Mesodermal cell (in vitro differentiated cells): Measurements from ENCODE around the gene G3BP2. TPM values are rescaled to one million over a fixed set of nuclear protein-coding genes. Genes with fewer than 3 reads are reported as not detected.
"Not testable (repeated sequence)": the region's sequence is repeated elsewhere in the genome, so short reads cannot be mapped to it uniquely, and the experiment has no call there.

Experiments used
- H3K27ac ChIP-seq: 2 replicates; pipeline ENCODE4 v1.7.0; 2013; ENCODE audit warnings: mild to moderate bottlenecking, low read depth, low read length, moderate library complexity; ENCODE audit not compliant: severe bottlenecking
- H3K36me3 ChIP-seq: 2 replicates; pipeline ENCODE4 v1.7.1; 2013; ENCODE audit warnings: mild to moderate bottlenecking, low read length, moderate library complexity; ENCODE audit not compliant: control insufficient read depth, insufficient read depth
- H3K4me1 ChIP-seq: one replicate; pipeline ENCODE4 v1.7.1; 2013; ENCODE audit warnings: mild to moderate bottlenecking, low read length; ENCODE audit not compliant: insufficient read depth, control insufficient read depth, poor library complexity, severe bottlenecking
- H3K4me3 ChIP-seq: 2 replicates; pipeline ENCODE4 v1.7.0; 2013; ENCODE audit warnings: low read length, control low read depth, mild to moderate bottlenecking; ENCODE audit not compliant: insufficient read depth, poor library complexity, severe bottlenecking; ENCODE audit errors: extremely low read depth
- H3K9me3 ChIP-seq: 2 replicates; pipeline ENCODE4 v1.7.1; 2013; ENCODE audit warnings: mild to moderate bottlenecking, low read length, moderate library complexity; ENCODE audit not compliant: control insufficient read depth
- WGBS, 2 experiments: methylation state at CpG; one replicate each; pipeline ENCODE4 v1.1.5; 2013; ENCODE audit warnings: missing lambda C conversion rate in 2 of 2; ENCODE audit not compliant: insufficient coverage in 2 of 2; 5-methylcytosine and 5-hydroxymethylcytosine counted together
- polyA plus RNA-seq, 2 experiments: library from polyadenylated mRNA; stranded (reverse); fragments of 50-300 nt; gene quantifications; one replicate each; pipeline ENCODE4 v1.2.3, GENCODE V29; 2013

The G3BP2 gene
- polyA plus RNA-seq (2013, experiment 1 of 2): 157 TPM
- 159 TPM for polyA plus RNA-seq (2013, experiment 2 of 2)

- H3K4me1 ChIP-seq: peaks cover 4% of the 10 kb centered on the region
- peaks cover 7% of the 10 kb centered on the region for H3K36me3 ChIP-seq
- 0 to 1% methylated on average over 64 to 75 of the region's 83 CpGs for WGBS, 2 experiments
- H3K27ac ChIP-seq: peak within 1 kb of the TSS; percentile 99
- peak within 1 kb of the TSS; percentile 92 for H3K4me3 ChIP-seq
- H3K9me3 ChIP-seq: no peaks in the 10 kb centered on the region
Measured at GRCh38 chr4:75673027-75673958, at the start of gene G3BP2. Gene G3BP2 (minus strand): TSS chr4:75673411. CDS start chr4:75662025, 11,386 bp downstream.

DNA sequence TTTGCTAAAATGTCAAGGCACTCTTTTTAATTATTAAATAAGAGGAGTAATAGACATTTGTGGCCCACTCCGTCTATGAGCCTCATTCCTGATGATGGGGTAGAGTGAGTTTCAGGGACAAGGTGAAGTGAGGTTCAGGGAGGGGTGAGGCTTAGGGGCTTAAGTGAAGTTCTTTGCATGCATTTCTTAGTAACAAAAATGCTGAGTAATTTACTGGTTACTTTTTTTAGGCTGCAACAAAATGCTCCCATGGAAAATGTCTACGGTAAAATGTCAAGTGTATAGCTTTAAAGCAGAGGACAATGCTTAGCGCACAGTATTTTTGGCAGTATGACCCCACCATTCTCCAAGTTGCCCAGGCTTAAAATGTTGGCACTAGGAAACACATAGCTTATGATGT lies 49.2 kb upstream of the G3BP2 start:
- H3K27ac ChIP-seq: no peak overlapping the region
- peaks cover 7% of the 10 kb centered on the region for H3K36me3 ChIP-seq
- no peak overlapping the region for H3K4me3 ChIP-seq
- peaks cover 15% of the 10 kb centered on the region for H3K4me1 ChIP-seq
- H3K9me3 ChIP-seq: no peaks in the 10 kb centered on the region
- WGBS, 2 experiments: 50 to 67% methylated on average over 2 to 3 of the region's 3 CpGs

GRCh38 chr4:75718529-75718928 lies 45.3 kb upstream of the G3BP2 start:
- H3K9me3 ChIP-seq: no peaks in the 10 kb centered on the region
- 89 to 93% methylated on average over 1 to 2 of the region's 2 CpGs for WGBS, 2 experiments
- H3K27ac ChIP-seq: no peak overlapping the region
- H3K4me3 ChIP-seq: no peak overlapping the region
- peaks cover 21% of the 10 kb centered on the region for H3K4me1 ChIP-seq
- H3K36me3 ChIP-seq: peaks cover 12% of the 10 kb centered on the region

GRCh38 chr4:75717408-75717807 lies 44.2 kb upstream of the G3BP2 start:
- Histone ChIP-seq H3K9me3 (no peaks in the 10 kb centered on the region), H3K4me3 (no peak overlapping the region), H3K27ac (no peak overlapping the region), H3K36me3 (peaks cover 12% of the 10 kb centered on the region), H3K4me1 (peaks cover 16% of the 10 kb centered on the region)
- 100% methylated on average over 1 of the region's 1 CpG for WGBS, 2 experiments

- 84 to 85% methylated on average over 2 to 3 of the region's 3 CpGs for WGBS, 2 experiments
Measured at GRCh38 chr4:75716054-75716453, 42.8 kb upstream of the G3BP2 start.

DNA sequence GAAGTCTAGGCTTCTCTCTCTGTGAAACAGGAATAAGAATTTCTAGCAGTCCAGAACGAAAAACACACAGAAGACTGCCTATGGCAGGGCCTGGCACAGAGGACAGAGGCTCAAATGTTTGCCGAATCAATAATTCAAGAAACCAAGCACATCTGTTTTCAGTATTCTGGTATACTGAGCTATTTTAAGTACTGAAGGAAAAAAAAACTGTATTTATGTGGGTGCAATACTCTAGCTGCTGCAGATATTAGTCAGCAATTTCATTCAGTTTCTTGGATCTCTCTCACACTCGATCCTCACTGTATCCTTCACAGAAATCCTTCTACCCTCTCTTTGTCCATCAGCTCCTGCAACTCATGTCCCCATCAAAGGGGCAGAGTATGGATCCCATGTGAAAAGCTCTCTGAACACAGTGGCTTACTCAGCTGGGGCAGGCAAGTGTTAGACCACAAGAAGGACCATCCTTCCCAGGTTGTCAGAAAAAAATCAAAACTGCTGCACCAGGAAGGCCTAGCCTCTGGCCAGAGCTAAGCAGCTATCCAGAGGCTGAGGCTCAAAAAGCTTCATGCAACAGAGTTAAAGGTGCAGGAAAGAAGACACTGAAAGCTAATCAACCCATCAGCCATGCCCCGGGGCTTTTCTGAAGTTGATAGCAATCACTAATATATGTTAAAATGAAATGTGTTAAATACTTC lies 42.0 kb upstream of the G3BP2 start:
- Histone ChIP-seq H3K27ac (peak overlapping the region; percentile 2), H3K9me3 (no peaks in the 10 kb centered on the region), H3K4me1 (peaks cover 16% of the 10 kb centered on the region), H3K36me3 (peaks cover 12% of the 10 kb centered on the region), H3K4me3 (no peak overlapping the region)
- WGBS, 2 experiments: 74 to 81% methylated on average over 2 to 3 of the region's 4 CpGs

More at GRCh38 chr4:75716054-75716453, 42.8 kb upstream of the G3BP2 start:
- not testable (repeated sequence) for H3K4me3 ChIP-seq, H3K27ac ChIP-seq, H3K9me3 ChIP-seq
- Histone ChIP-seq H3K4me1 (peaks cover 16% of the 10 kb centered on the region), H3K36me3 (peaks cover 12% of the 10 kb centered on the region)

GRCh38 chr4:75714704-75715103 lies 41.5 kb upstream of the G3BP2 start:
- H3K27ac ChIP-seq: peak overlapping the region; percentile 2
- WGBS, 2 experiments: 100% methylated on average over 1 of the region's 1 CpG; no CpG with 5 or more reads in 1 of the 2 experiments
- peaks cover 8% of the 10 kb centered on the region for H3K36me3 ChIP-seq
- peaks cover 16% of the 10 kb centered on the region for H3K4me1 ChIP-seq
- no peak overlapping the region for H3K4me3 ChIP-seq
- H3K9me3 ChIP-seq: no peaks in the 10 kb centered on the region

DNA sequence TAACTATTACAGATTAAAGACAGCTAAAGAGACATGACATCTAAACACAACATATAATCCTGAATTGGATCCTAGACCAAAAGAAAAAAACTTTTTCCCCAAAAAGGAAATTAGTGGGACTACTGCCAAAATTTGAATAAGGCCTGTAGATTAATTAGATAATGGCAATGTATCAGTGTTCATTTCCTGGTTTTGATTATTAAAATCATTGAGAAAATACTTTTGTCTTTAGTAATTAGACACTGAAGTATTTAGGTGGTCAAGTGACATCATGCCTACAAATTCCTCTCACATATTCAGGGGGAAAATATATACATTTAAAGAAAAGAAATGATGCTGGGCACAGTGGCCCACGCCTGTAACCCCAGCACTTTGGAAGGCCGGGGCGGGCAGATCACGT lies 40.8 kb upstream of the G3BP2 start:
- 100% methylated on average over 1 of the region's 4 CpGs; no CpG with 5 or more reads in 1 of the 2 experiments for WGBS, 2 experiments
- Histone ChIP-seq H3K4me1 (peaks cover 16% of the 10 kb centered on the region), H3K27ac (no peak overlapping the region), H3K36me3 (peaks cover 5% of the 10 kb centered on the region), H3K4me3 (no peak overlapping the region), H3K9me3 (no peaks in the 10 kb centered on the region)

- H3K4me3 ChIP-seq: no peak overlapping the region
- WGBS, 2 experiments: 83% methylated on average over 1 of the region's 4 CpGs; no CpG with 5 or more reads in 1 of the 2 experiments
- no peaks in the 10 kb centered on the region for H3K9me3 ChIP-seq
- no peak overlapping the region for H3K27ac ChIP-seq
- H3K36me3 ChIP-seq: no peaks in the 10 kb centered on the region
- H3K4me1 ChIP-seq: peaks cover 3% of the 10 kb centered on the region
Measured at GRCh38 chr4:75710246-75710645, 37.0 kb upstream of the G3BP2 start.

GRCh38 chr4:75708218-75708691 lies 35.0 kb upstream of the G3BP2 start:
- Histone ChIP-seq H3K9me3 (no peaks in the 10 kb centered on the region), H3K4me1 (peaks cover 3% of the 10 kb centered on the region), H3K4me3 (no peak overlapping the region), H3K36me3 (no peaks in the 10 kb centered on the region), H3K27ac (no peak overlapping the region)
- WGBS, 2 experiments: 67 to 71% methylated on average over 1 to 2 of the region's 3 CpGs
